Astrocyte (in vitro differentiated cells and primary cell): Measurements from ENCODE around the gene TMEM151A.

ENCODE experiments used
- EZH2 ChIP-seq: IDR thresholded peaks from 2 replicates; pipeline ENCODE4 v1.6.1; 2012; ENCODE audit warnings: mild to moderate bottlenecking, low read length, inconsistent platforms; ENCODE audit not compliant: insufficient read depth
- TF ChIP-seq, protein P1 (sequence below): IDR thresholded peaks from 2 replicates; pipeline ENCODE4 v1.5.1; 2011; ENCODE audit warnings: low read depth, mild to moderate bottlenecking, inconsistent platforms, low read length, moderate library complexity; ENCODE audit not compliant: insufficient read depth

DNA sequence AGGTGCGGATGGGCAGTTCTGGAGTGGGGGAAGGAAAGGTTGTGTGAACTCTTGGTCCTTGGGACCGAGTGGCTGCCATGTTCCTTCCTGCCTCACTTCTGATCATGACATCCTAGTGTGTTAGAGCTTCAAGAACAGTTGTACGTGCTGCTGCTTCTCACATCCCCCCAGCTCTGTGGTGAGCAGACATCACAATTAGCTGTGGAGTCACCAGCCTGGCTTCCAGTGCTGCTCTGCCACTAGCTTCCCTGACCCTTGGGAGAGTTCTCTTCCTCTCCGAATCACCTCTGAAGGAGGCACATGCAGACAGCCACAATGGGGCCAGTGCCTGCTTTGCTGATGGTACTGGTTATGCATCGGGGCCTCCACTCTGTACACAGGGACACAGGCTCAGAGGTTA is 29.5 kb upstream of the TMEM151A start:
- TF ChIP-seq, protein P1, sequence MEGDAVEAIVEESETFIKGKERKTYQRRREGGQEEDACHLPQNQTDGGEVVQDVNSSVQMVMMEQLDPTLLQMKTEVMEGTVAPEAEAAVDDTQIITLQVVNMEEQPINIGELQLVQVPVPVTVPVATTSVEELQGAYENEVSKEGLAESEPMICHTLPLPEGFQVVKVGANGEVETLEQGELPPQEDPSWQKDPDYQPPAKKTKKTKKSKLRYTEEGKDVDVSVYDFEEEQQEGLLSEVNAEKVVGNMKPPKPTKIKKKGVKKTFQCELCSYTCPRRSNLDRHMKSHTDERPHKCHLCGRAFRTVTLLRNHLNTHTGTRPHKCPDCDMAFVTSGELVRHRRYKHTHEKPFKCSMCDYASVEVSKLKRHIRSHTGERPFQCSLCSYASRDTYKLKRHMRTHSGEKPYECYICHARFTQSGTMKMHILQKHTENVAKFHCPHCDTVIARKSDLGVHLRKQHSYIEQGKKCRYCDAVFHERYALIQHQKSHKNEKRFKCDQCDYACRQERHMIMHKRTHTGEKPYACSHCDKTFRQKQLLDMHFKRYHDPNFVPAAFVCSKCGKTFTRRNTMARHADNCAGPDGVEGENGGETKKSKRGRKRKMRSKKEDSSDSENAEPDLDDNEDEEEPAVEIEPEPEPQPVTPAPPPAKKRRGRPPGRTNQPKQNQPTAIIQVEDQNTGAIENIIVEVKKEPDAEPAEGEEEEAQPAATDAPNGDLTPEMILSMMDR: no peak
- TF ChIP-seq EZH2: no peak
